Fibroblast of the conjunctiva (primary cell): ENCODE measurements around the gene SP6.

Source experiments
- DNase-seq: peaks from one replicate; pipeline ENCODE4 v3.0.0-alpha.2; 2010; ENCODE audit warnings: low read depth

SP6 gene

DNA sequence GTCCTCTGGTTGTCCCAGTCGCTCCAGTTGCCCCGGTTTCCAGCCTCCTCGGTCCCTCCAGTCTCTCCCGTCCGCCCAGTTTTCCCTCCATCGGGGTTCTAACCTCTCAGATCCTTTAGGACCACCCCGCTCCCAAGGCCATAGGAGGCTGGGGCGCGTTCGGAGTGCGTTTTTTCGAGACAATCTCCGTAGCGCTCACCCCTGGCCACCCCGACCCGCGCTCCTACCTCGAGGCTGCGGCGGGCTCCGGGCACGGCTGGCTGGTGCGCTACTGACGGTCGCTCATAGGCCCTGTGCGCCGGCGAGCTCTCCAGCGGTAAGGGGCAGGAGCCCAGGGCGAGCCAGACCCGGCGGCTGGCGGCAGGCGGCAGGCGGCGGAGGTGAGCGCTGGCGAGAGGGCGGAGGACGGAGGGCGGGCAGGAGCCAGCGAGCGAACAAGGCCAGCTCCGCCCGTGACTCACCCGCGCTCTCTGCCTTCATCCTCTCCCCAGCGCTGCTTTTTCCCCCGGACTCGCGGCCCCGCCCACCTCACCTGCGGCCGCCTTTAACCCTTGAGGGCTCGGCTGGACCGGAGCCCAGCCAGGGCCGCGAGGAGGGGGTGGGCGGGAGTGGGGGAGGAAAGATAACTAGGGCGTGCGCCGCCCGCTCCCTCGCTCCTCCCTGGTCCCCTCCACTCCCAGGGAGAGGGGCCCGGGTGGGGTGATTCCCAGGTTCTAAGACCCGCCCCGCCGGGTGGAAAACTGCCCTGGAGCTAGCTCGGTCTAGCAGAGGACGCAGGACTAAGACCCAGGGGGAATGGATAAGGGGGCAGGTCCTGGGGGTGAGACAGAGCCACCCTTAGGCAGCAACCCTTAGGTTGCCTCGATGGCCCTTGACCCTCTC is at the start of gene SP6:
Gene SP6, minus strand, starts transcription at position 472 of the 882 bp plus-strand sequence. CDS start 2,734 bp downstream, outside the sequence.
- no peak for DNase-seq

DNA sequence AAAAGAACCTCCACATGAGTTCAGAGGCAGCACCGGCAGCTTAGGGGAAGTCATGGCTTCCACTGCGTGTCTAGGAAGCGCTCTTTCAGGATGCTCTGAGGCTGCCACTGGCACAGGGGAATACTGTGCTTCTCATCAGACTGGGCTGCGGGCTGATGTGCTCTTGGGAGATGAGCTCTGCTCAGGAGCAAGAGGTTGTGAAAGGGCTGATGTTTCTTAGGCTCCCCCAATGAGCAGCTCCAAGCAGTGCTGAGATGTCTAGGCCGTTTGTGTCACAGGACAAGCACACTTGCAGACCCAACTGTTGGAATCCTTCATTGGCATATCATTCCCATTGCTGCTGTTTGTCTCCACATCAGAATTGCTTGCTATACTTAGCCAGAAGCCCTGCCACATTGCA is 48.7 kb upstream of the SP6 start:
- DNase-seq = no peak

- DNase-seq = no peak
Measured at GRCh38 chr17:47898241-47898640, 47.3 kb upstream of the SP6 start.

GRCh38 chr17:47897561-47897960 is 46.6 kb upstream of the SP6 start:
- DNase-seq = no peak

DNA sequence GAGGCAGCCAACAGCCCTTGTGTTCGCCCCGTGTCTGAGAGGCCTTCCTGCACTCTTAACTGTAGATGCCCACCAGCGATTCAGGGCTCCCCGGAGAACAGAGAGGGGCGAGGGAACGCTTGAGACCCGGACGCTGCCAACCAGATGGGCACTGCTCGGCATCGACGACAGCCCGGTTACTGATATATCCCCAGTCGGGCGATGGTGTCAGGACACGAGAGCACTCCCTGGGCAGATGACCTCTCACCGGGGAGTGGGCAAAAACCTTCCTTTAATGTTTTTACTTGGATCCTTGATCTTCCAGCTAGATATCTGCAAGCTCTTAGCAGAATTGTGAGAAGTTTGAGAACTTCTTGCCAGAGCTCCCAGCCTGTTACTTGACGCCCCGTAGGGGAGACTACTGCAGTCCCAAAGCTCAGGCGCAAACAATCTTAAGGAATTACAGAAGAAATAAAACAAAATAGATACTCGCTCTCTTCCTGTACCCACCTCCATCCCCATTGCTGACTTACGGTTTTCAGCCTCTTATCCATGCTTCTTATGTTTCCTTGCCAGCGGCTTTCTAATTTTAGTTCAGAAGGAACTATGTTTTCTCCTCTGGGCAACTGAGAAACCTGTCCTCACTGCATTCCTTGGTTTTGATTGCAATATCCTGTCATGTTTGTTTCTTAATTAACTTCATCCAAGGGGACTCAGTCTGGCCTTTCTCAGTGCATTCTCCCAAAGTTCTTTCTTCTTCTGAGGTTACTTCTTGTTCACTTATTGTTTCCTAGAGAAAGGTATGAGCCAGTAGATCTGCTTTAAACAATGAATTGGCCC is 45.9 kb upstream of the SP6 start:
- no peak for DNase-seq

GRCh38 chr17:47895856-47896671 is 45.1 kb upstream of the SP6 start, which contains the start of gene SP2:
Gene SP2, plus strand, starts transcription at chr17:47896236. Its CDS starts 51 bp downstream, at chr17:47896287.
- DNase-seq = peak; percentile 100

DNA sequence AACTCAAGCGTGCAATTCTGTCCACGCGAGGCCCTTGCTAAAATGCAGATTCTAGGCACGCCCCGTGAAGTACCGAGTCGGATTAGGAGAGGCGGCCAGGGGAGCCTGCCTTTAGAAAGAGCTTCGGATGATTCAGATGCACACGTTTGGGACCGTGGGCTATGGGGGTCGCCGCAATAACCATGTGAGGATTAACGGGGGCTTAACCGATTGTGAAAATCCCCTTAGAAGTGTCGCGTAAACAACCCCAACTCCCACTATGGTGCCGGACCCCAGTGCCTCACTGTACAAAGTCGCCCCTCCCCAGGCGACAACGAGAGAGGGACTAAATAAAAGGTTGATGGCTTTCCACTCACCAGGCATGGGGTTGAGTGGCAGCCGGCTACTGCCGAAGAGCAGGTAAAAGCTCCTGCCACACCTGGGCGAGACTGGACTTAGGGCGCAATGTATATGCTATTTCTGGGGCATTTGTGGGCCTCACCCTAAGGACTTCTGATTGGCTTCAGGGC is 44.4 kb upstream of the SP6 start:
- no peak for DNase-seq

DNA sequence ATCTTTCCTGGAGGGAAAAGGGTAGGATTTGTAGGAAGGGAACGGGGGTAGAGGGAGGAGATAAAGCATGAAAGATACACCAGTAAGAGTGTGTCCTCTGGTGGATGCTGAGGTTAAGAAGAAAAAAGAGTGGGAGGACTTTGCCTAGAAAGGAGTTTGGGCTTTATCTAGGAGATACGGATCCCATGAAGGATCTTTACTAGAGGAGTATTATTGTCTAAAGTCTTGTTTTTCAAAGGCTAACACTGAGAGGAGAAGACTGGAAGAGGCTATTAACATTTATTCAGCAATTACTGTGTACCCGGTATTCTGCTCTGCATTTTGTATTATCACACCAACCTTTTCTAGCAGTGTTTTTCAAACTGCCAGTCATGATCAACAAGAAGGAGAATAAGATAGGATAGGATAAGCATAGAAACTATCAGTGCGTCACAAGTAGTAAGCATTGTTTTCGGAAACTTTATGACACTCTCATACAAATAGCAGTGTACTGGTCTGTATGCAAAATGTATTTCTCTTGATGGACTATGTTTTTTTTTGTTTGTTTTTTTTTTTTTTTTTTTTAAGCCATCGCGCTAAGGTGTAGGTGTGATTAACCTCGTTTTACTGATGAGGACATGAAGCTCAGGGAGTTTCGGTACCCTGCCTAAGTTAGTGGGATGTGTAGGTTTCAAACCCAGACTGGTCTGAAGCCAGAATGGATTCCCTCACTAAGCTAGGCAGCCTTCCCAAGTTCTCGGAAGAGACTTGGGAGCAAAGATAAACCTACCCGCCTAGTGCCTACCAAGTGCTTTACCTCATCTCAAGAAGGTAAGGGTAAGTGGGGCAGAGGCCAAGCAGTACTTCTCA is 43.8 kb upstream of the SP6 start:
- no peak for DNase-seq

DNA sequence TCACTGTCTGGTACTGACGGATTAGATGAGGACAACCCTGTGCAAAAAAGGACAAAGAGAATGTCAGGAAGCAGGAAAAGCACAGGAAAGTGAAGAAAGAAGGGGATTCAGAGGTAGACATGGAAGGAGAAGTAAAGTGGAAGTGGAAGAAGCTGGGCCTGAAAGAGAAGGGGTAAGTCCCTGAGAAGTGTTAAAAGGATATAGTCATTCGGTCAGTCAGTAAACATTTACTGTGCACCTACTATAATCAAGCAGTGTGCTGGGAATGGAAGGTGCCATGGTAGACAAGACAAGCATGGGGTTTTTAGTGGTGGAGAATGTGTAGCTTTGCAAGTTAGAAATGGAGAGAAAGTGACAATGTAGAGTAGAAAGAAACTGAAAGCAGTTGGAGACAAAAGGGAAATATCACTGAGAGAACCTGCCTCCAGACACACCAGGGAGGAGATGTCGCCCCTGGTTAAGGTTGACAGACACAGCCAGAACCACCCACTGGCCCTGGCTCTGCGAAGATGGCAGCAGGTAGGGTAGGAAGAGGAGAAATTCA is 40.7 kb upstream of the SP6 start:
- DNase-seq = no peak

- DNase-seq = peak; percentile 62
Measured at GRCh38 chr17:47889734-47890529, 39.0 kb upstream of the SP6 start.

- no peak for DNase-seq
Measured at GRCh38 chr17:47888293-47888692, 37.3 kb upstream of the SP6 start.

- DNase-seq = no peak
Measured at GRCh38 chr17:47884905-47885730, 34.2 kb upstream of the SP6 start.

GRCh38 chr17:47884427-47884740 is 33.4 kb upstream of the SP6 start:
- no peak for DNase-seq

- DNase-seq = no peak
Measured at GRCh38 chr17:47883589-47884426, 32.8 kb upstream of the SP6 start.

- DNase-seq = no peak
Measured at GRCh38 chr17:47882695-47883588, 32.0 kb upstream of the SP6 start.

DNA sequence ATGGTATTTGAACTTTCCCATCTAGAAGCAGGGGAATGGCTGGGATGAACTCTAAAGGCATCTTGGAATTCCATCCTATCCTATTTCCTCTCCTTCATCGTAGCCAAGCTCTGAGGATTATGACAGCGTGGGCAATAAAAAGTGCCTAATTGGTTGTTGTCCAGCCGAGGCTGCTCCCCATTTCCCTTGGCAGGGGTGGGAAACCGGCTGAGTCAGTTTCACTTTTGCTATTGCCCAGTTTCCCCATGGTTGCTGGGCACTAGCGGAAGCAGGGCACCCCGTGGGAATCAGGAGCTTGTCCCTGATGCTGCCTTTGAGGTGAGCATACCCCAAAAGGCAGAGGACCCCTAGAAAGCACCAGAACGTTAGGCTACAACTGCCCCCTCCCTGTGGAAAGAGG is 31.3 kb upstream of the SP6 start:
- no peak for DNase-seq
